Activated CD8-positive, alpha-beta memory T cell treated with anti-CD3 and anti-CD28 coated beads, Interleukin-2, amount 10 ng/mL, durations not matched to agents 7 days and 5 days (primary cell): ENCODE results near the gene CD55. TPM values are rescaled to one million over a fixed set of nuclear protein-coding genes. Genes with fewer than 3 reads are reported as not detected.

Source experiments
- ATAC-seq: fragments of 150-1000 bp; cut with Tn5 transposase; one replicate; pipeline ENCODE4 v1.10.0; 2021; ENCODE audit warnings: moderate library complexity
- CTCF ChIA-PET: fragments of 350-600 bp; sonication (Branson Sonifier 250); formaldehyde crosslinking; loops from one replicate; lab custom pipeline; 2021; ENCODE audit warnings: antibody characterized with exemption; lab: Charles Lee
- DNase-seq: peaks from one replicate; pipeline ENCODE4 v3.0.0-alpha.2; 2020
- H3K27ac Mint-ChIP-seq: one replicate; pipeline ENCODE4 v1.8.0; 2021; ENCODE audit warnings: mild to moderate bottlenecking, mixed read lengths
- H3K27me3 Mint-ChIP-seq: one replicate; pipeline ENCODE4 v1.8.0; 2021; ENCODE audit warnings: mixed read lengths
- H3K36me3 Mint-ChIP-seq: one replicate; pipeline ENCODE4 v1.8.0; 2021; ENCODE audit warnings: mild to moderate bottlenecking, mixed read lengths
- H3K4me1 Mint-ChIP-seq: one replicate; pipeline ENCODE4 v1.8.0; 2021; ENCODE audit warnings: mixed read lengths
- H3K4me3 Mint-ChIP-seq: one replicate; pipeline ENCODE4 v1.8.0; 2021; ENCODE audit warnings: mild to moderate bottlenecking, moderate library complexity, mixed read lengths
- H3K9me3 Mint-ChIP-seq: one replicate; pipeline ENCODE4 v1.8.0; 2022; ENCODE audit warnings: low read depth, mixed read lengths
- total RNA-seq, 2 experiments: library from RNA; stranded (reverse); gene quantifications; one replicate each; pipeline ENCODE4 v1.2.3, GENCODE V29; 2021

CD55 gene
- total RNA-seq, 2 experiments from 2014 or later = 64.9 to 96.9 TPM

DNA sequence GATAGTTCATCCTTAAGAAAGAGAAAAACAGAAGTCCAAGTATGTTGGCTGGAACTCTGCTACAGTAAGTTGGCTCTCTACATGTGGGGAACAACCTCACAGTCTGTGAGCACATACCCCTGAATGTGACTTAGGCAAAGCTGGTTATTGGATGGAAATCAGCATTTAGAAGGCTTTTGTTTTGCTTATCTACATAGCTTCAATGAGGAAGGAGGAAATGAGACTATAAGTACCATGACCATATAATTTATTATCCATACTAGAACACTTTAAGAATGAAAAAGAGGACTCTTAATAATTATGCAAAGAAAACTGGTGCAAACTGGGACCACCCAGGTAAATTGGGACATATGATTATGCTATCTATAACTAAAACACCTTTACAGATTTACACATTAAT is 31.7 kb upstream of the CD55 start:
- no peak for ATAC-seq
- Mint-ChIP-seq H3K27me3 (peaks cover 5% of the 10 kb centered on the region), H3K27ac (no peak overlapping the region), H3K4me3 (no peak overlapping the region), H3K4me1 (no peaks in the 10 kb centered on the region), H3K9me3 (peaks cover 8% of the 10 kb centered on the region), H3K36me3 (peaks cover 7% of the 10 kb centered on the region)
- CTCF ChIA-PET = interaction anchor here (0.9 kb wide), 1 partner anchor 9 kb away, joined by 3 read pairs; no protein-coding TSS in a partner anchor
- DNase-seq = no peak

DNA sequence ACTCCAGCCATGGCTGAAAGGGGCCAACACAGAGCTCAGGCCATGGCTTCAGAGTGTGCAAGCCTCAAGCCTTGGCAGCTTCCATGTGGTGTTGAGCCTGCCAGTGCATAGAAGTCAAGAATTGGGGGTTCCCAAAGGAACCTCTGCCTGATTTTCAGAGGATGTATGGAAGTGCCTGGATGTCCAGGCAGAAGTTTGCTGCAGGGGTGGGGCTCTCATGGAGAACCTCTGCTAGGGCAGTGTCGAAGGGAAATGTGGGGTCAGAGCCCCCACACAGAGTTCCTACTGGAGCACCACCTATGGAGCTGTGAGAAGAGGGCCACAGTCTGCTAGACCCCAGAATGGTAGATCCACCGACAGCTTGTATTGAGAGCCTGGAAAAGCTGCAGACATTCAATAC is 29.8 kb upstream of the CD55 start:
- peaks cover 5% of the 10 kb centered on the region for H3K27me3 Mint-ChIP-seq
- ATAC-seq = no peak

DNA sequence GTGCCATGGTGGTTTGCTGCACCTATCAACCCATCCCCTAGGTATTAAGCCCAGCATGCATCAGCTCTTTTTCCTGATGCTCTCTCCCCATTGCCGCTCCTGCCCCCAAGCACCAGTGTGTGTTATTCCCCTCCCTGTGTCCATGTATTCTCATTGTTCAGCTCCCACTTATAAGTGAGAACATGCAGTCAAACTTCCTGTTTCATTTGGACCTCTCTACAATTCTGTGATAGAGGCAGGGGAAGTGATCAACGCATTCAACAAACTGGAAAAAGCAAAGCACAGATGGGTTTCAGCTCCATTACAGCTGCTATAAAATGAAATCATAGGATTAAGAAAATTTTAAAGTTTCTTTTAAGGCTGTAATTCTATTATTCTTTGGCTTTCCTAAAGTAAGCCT is 23.3 kb upstream of the CD55 start:
- H3K4me1 Mint-ChIP-seq = peaks cover 5% of the 10 kb centered on the region
- no peak overlapping the region for H3K4me3 Mint-ChIP-seq
- CTCF ChIA-PET = interaction anchor here (0.7 kb wide), 1 partner anchor 15 kb away, joined by 3 read pairs; no protein-coding TSS in a partner anchor
- no peaks in the 10 kb centered on the region for H3K27me3 Mint-ChIP-seq
- H3K9me3 Mint-ChIP-seq = no peaks in the 10 kb centered on the region
- no peaks in the 10 kb centered on the region for H3K36me3 Mint-ChIP-seq
- H3K27ac Mint-ChIP-seq = no peak overlapping the region
- DNase-seq = no peak
- no peak for ATAC-seq

More for the DNA sequence above, 29.8 kb upstream of the CD55 start:
- no peaks in the 10 kb centered on the region for H3K4me1 Mint-ChIP-seq
- H3K4me3 Mint-ChIP-seq = no peak overlapping the region
- CTCF ChIA-PET = no interaction called here
- H3K36me3 Mint-ChIP-seq = peaks cover 7% of the 10 kb centered on the region
- peaks cover 8% of the 10 kb centered on the region for H3K9me3 Mint-ChIP-seq
- H3K27ac Mint-ChIP-seq = no peak overlapping the region
- no peak for DNase-seq

DNA sequence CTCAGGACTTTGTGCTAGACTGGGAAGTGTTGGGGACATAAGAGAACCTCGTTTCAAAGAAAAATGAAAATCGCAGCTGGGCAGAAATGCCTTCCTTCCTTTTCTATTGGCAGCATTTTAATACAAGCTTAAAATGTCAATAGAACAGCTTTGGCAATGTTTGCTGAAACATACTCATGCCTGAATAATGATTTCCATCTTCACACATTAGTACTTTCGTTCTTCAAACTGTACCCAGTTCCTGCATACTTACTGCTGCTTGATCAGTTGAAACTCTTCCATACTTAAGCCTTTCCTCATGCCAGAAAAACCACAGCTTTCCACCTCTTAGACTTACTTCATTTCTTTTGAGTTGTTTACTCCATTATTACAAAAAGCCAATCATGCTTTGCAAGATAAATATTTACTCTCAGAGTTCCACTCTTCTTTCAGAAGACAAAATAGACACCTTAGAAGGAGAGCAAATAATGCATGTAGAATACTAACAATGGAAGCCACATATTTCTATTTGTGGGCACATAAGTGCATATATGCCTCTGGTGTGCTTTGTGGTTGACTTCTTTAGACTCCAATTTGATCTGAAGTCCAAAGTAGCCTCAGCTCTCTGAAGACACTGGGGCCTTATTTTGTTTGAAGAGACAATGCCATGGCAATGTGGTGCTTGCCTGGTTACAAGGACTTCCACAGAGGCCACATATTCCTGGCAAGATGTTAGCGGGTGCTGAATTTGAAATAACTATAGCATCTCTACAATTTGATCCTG is 22.7 kb upstream of the CD55 start:
- Mint-ChIP-seq H3K27ac (no peak overlapping the region), H3K27me3 (no peaks in the 10 kb centered on the region), H3K36me3 (no peaks in the 10 kb centered on the region), H3K4me1 (peaks cover 5% of the 10 kb centered on the region), H3K9me3 (peaks cover 3% of the 10 kb centered on the region), H3K4me3 (no peak overlapping the region)
- CTCF ChIA-PET = interaction anchor here (0.7 kb wide), 1 partner anchor 16 kb away, joined by 3 read pairs; no protein-coding TSS in a partner anchor
- ATAC-seq = no peak
- DNase-seq = no peak

DNA sequence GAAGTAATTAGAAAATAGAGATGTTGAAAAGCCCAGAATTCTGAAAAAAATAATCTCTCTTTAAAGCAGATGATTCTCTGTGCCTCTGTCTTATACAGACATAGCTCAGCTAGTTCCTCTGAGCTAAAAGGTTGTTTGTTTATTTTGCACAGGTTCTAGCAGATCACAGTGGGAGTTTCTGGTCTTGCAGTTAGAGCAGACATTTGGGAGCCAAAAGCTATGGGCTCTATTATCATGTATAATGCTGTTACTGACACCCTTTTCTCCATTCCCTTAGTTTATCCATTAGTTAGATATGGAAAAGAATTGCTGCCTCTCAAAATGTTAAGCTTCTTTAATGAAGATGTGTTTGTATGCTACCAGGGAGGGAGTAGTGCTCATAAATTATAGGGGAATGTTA is 20.5 kb upstream of the CD55 start:
- no peak for ATAC-seq
- Mint-ChIP-seq H3K27me3 (no peaks in the 10 kb centered on the region), H3K4me1 (peaks cover 5% of the 10 kb centered on the region), H3K4me3 (no peak overlapping the region), H3K27ac (no peak overlapping the region), H3K36me3 (no peaks in the 10 kb centered on the region), H3K9me3 (peaks cover 3% of the 10 kb centered on the region)
- DNase-seq = no peak
- CTCF ChIA-PET = interaction anchor here (1.2 kb wide), 1 partner anchor 104 kb away, joined by 3 read pairs; no protein-coding TSS in a partner anchor

DNA sequence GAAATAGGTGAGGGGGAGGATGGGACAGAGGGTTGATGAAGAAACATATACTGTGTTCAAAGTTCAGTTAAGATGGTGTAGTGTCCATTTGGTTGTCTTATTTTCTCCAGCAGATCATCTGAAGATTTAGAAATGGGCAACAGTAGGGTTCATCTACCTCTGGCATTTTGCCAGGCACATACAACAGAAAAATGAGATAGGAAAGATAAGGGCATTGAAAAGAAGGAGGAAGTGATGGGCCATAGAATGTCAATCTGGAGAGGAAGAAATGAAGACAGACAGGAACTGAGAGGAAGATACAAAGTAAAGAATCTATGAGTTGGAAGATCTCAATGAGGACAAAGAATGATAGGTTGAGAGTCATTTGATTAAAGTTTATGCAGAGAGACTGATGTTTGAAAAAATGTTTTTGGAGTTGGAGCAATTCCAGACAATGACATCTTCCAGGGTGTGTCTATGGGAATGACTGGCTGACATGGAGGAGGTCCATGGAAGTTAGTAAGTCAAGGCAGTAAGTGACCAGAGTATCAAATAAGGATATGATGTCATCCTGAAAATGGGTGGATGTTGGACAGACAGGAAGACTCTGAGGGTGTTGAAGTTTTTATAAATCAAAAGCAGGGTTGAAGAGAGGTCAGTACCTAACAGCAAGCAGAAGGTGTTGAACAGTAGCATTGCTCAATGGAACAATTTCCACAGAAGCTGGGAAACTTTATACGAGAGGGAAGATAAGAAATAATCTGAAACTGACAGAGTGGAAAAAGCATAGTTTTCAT is 18.7 kb upstream of the CD55 start:
- H3K4me1 Mint-ChIP-seq = peaks cover 5% of the 10 kb centered on the region
- H3K4me3 Mint-ChIP-seq = no peak overlapping the region
- CTCF ChIA-PET = no interaction called here
- H3K9me3 Mint-ChIP-seq = peaks cover 3% of the 10 kb centered on the region
- H3K36me3 Mint-ChIP-seq = no peaks in the 10 kb centered on the region
- no peak for DNase-seq
- H3K27ac Mint-ChIP-seq = no peak overlapping the region
- no peaks in the 10 kb centered on the region for H3K27me3 Mint-ChIP-seq
- ATAC-seq = no peak

DNA sequence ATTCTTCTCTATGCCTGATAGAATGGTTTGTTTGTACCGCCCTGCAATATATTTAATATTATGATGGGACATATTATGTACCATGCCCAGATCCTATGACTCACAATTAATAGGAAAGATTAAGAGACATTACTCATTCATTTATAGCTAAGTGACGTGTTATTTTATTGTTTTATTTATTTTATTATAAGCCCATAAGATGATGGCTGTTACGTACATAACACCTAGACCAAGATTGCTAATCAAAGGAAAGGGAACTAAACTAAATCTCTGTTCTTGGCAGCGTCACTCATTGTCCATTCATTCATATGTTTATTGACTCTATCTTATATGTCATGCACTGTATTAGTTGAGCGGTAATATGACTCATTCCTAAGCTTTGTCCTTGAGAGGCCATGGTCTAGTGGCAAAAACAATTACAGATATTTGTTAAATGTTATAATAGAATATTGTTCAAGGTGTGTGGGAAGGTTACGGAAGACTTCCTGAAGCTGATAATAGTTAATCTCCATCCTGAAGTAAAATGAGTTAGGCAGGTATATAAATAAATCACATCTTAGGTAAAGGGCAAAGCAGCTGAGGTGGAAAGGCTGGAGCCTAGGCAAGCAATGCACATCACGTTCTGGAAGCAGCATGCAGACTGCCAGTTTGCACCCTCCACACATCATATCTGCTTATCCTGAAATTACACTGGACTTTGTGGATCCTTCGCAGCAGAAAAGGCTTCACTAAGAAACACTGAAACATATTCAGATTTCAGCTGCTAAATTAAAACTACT is 16.6 kb upstream of the CD55 start:
- ATAC-seq = no peak
- CTCF ChIA-PET = interaction anchor here (0.9 kb wide), 1 partner anchor 15 kb away, joined by 3 read pairs; no protein-coding TSS in a partner anchor
- no peak for DNase-seq
- no peak overlapping the region for H3K4me3 Mint-ChIP-seq
- no peaks in the 10 kb centered on the region for H3K36me3 Mint-ChIP-seq
- H3K9me3 Mint-ChIP-seq = peaks cover 3% of the 10 kb centered on the region
- no peak overlapping the region for H3K27ac Mint-ChIP-seq
- no peaks in the 10 kb centered on the region for H3K27me3 Mint-ChIP-seq
- peaks cover 10% of the 10 kb centered on the region for H3K4me1 Mint-ChIP-seq

DNA sequence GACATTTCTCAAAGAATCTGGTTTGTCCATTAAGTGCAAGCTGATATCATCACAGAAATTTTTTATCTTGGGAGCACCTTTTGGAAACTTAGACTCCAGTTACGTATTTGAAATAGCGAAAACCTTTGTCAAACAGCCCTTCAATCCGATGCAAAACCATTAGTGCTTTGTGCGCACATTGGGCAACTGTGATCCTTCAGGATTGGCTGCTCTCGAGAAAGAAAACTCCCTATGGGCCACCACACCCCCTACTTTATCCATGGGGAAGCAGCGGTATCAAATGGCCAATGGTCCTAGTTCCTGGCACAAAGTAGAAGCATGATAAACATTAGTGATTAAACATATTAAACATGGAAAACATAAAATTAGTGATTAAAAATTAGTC is 16.0 kb upstream of the CD55 start:
- H3K4me1 Mint-ChIP-seq = peaks cover 13% of the 10 kb centered on the region
- H3K27ac Mint-ChIP-seq = no peak overlapping the region

DNA sequence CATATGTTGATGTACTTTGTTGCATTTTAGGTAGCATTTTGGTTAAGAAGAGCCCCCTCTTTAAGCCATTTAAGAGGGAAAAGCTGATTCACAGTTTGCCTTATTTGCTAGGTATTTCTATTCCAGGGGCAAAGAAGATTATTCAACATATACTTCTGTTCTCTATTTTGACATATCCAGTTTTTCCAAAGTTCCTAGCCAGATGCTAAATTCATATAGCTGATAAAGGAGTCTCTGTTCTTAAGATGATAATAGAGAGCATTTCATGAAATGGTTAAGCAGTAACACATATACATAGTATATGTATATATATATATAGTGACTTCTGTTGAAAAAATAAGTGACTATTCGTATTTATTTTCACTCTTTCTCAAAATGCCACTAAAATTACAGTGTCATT is 15.5 kb upstream of the CD55 start:
- CTCF ChIA-PET = no interaction called here
- Mint-ChIP-seq H3K36me3 (no peaks in the 10 kb centered on the region), H3K9me3 (peaks cover 3% of the 10 kb centered on the region), H3K27me3 (no peaks in the 10 kb centered on the region), H3K4me1 (peaks cover 13% of the 10 kb centered on the region), H3K4me3 (no peak overlapping the region), H3K27ac (no peak overlapping the region)
- DNase-seq (no peak), ATAC-seq (no peak)

More for the DNA sequence above, 16.0 kb upstream of the CD55 start:
- no peak overlapping the region for H3K4me3 Mint-ChIP-seq
- peaks cover 3% of the 10 kb centered on the region for H3K9me3 Mint-ChIP-seq
- no peaks in the 10 kb centered on the region for H3K36me3 Mint-ChIP-seq
- no peaks in the 10 kb centered on the region for H3K27me3 Mint-ChIP-seq
- CTCF ChIA-PET = interaction anchor here (0.9 kb wide), 1 partner anchor 15 kb away, joined by 3 read pairs; no protein-coding TSS in a partner anchor
- ATAC-seq (no peak), DNase-seq (no peak)

DNA sequence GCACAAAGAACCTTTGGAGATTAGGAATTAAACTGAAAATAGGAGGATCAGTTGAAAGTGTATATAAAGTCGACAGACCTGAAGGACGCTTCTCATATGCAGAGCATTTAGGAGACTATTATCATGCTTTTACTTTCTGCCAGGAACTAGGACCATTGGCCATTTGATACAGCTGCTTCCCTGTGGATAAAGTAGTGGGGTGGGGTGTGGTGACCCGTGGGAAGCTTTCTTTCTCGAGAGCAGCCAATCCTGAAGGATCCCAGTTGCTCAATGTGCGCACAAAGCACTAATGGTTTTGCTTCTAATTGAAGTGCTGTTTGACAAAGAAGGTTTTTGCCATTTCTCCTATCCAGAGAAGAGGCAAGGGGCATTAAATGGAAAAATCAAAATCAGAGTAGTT is 14.9 kb upstream of the CD55 start:
- H3K9me3 Mint-ChIP-seq = peaks cover 3% of the 10 kb centered on the region
- H3K4me1 Mint-ChIP-seq = peaks cover 13% of the 10 kb centered on the region
- no peak overlapping the region for H3K27ac Mint-ChIP-seq
- H3K4me3 Mint-ChIP-seq = no peak overlapping the region
- CTCF ChIA-PET = no interaction called here
- no peaks in the 10 kb centered on the region for H3K36me3 Mint-ChIP-seq
- H3K27me3 Mint-ChIP-seq = no peaks in the 10 kb centered on the region
- no peak for DNase-seq
- no peak for ATAC-seq

DNA sequence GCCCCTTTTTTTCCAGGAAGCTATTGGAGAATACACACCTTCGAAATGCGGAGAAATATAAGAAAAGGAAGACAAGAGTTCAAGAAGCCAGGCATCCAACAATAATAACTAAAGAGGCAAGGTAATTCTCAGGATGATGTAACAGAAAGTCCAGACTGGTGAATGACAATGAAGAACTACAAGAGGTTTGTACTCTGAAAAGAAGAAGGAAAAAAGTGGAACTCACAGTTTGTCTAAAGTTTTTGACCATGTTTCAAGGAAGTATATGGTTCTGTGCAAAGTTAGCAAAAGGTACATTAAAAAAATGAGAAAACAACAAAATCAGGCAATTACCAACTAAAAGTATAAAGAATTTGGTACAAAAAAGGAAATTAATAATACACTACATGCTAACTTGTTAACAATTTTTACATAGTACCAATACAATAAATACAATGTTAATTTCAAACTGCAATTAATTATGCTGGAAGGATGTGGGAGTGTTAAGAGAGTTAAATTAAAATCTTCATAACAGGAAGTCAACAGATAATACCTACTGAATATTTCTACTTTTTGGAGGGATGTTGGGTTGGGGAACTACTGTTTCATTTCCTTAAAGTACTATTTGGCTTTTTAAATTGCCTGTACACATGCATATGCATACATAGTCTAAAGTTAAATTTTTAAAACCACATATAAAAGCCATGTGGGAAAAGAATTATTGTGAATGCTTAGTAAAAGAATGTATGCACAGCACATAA is 12.9 kb upstream of the CD55 start:
- no peak for DNase-seq
- Mint-ChIP-seq H3K27ac (no peak overlapping the region), H3K9me3 (peaks cover under 1% of the 10 kb centered on the region), H3K27me3 (no peaks in the 10 kb centered on the region), H3K4me3 (no peak overlapping the region), H3K4me1 (peaks cover 8% of the 10 kb centered on the region), H3K36me3 (no peaks in the 10 kb centered on the region)
- no peak for ATAC-seq
- CTCF ChIA-PET = no interaction called here

DNA sequence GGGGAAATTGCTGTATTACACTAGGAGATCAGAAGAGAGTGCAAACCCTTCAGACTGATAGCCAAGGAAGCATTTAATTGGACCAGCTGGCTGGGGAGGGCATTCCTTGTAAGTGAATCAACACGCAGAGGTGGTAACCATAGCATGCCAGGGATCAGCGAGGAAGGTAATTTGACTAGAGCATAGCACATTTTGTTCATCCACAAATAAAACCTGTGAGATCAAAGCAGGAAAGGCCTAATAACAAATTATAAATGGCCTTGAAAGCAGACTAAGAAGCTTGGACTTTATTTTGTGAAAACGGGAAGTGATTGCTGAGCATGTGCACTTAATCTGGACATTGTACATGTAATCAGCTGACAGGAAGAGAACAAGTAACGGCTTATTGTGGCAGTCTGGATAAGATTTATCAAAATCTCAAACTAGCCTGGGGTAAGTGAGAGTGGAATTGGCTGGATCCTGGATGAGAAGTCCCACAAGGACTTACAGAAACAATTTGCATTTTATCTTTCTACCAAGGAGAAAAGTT is 11.7 kb upstream of the CD55 start:
- no peak for ATAC-seq
- CTCF ChIA-PET = no interaction called here
- H3K9me3 Mint-ChIP-seq = no peaks in the 10 kb centered on the region

More for the DNA sequence above, 11.7 kb upstream of the CD55 start:
- Mint-ChIP-seq H3K4me1 (peaks cover 8% of the 10 kb centered on the region), H3K27me3 (no peaks in the 10 kb centered on the region), H3K36me3 (peaks cover 2% of the 10 kb centered on the region), H3K27ac (no peak overlapping the region), H3K4me3 (no peak overlapping the region)
- no peak for DNase-seq
